Measurements from ENCODE around the gene IGF2.
"Not testable (repeated sequence)": the region's sequence is repeated elsewhere in the genome, so short reads cannot be mapped to it uniquely, and the experiment has no call there.

Gene IGF2

DNA sequence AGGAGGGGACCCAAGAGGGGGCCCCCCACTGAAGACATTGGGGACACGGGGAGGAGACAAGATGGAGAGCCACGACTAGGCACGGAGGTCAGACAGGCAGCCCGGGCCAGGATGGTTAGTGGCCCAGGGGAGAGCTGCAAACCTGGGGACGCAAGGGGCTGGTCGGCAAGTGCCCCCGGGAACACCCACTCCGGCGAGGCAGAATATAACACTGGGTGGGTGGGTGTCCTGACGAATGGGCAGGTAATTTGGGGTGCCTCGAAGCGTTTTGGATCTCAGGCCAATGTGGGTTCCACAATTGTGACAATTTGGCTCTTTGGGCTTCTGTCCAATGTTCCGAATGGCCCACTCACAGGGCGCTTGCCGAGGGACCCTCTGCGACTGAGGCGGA, 9.9 kb downstream of the IGF2 start:
- no peak for DNase-seq
- Histone ChIP-seq H3K36me3 (replicated peaks) (no peaks in the 10 kb centered on the region), H3K27me3 (replicated peaks) (peaks cover 2% of the 10 kb centered on the region), H3K27ac (no peak overlapping the region), H3K4me3 (ENCODE audit: low read depth, low read length) (no peak overlapping the region)
- in situ Hi-C loops (cut with HindIII; ENCODE audit: low pct_ligation_motif_present, low sequenced_read_pairs), result no loop called here
- no peak for TF ChIP-seq CTCF (IDR thresholded peaks at IDR 0.05; ENCODE audit: low read depth, low read length, missing control alignments)

DNA sequence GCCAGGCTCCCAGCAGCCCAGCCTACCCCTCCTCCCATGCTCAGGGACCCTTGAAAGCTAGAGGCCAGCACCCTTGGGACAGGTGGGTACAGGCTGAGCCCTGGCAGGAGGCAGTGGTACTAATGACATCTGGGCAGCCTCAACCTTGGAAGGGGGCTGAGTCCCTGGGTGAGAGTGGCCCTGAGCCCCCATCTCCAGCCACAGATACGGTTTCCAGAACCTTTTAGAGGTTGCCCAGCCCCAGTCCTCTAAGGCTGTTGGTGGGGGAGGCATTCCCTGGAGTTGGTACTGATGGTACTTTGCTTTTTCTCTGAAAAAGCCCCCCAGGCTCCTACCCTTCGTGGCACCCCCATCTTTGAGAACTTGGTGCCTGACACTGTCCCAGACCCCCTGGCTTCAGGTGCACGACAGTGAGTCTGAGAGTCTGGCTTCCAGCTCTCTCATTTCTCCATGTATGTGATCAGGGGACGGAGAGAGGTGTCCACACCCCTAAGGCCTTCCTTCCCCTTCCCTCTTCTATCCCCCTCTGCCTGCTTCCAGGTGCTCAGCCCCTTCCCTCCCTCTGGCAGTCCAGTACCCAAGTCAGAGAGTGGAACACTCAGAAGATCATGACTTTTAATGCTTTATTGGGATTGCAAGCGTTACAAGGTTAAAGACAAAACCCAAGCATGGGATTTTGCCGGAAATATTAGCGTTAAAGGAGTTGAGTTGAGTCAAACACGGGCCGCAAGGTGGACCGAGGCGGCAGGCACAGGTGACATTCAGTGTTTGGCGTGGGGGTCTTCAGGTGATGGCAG, 10.5 kb downstream of the IGF2 start:
- Histone ChIP-seq H3K27me3 (replicated peaks) (no peaks in the 10 kb centered on the region), H3K36me3 (replicated peaks) (no peaks in the 10 kb centered on the region), H3K4me3 (ENCODE audit: low read depth, low read length) (no peak overlapping the region), H3K27ac (no peak overlapping the region)
- no peak for DNase-seq
- in situ Hi-C loops (cut with HindIII; ENCODE audit: low pct_ligation_motif_present, low sequenced_read_pairs), result no loop called here
- no peak for TF ChIP-seq CTCF (IDR thresholded peaks at IDR 0.05; ENCODE audit: low read depth, low read length, missing control alignments)

DNA sequence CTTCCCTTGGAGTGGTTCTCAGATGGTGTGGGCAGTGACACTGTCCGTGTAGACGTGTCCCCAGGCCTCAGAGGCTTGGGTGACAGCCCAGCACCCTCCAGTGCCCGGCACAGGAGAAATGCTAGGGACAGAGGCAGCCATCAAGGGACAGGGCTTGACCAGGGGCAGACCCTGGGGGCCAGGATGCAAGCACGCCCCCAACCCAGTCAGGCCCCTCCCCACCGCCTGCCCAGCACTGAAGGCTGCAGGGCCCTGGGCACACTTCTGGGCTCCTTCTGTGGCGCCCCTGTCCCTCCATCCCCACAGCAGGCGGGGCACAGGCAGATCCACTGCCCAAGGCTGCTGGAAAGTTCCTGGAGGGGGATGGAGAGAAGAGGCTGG, 11.1 kb downstream of the IGF2 start:
- in situ Hi-C loops (cut with HindIII; ENCODE audit: low pct_ligation_motif_present, low sequenced_read_pairs), result no loop called here
- no peaks in the 10 kb centered on the region for H3K27me3 ChIP-seq (replicated peaks)
- no peak overlapping the region for H3K27ac ChIP-seq
- DNase-seq, result no peak
- H3K36me3 ChIP-seq (replicated peaks), result no peaks in the 10 kb centered on the region
- H3K4me3 ChIP-seq (ENCODE audit: low read depth, low read length), result no peak overlapping the region
- no peak for TF ChIP-seq CTCF (IDR thresholded peaks at IDR 0.05; ENCODE audit: low read depth, low read length, missing control alignments)

GRCh38 chr11:2127482-2128129, 11.6 kb downstream of the IGF2 start:
- DNase-seq, result no peak
- H3K36me3 ChIP-seq (replicated peaks), result no peaks in the 10 kb centered on the region
- no peak for TF ChIP-seq CTCF (IDR thresholded peaks at IDR 0.05; ENCODE audit: low read depth, low read length, missing control alignments)
- no peak overlapping the region for H3K4me3 ChIP-seq (ENCODE audit: low read depth, low read length)
- in situ Hi-C loops (cut with HindIII; ENCODE audit: low pct_ligation_motif_present, low sequenced_read_pairs), result no loop called here
- no peaks in the 10 kb centered on the region for H3K27me3 ChIP-seq (replicated peaks)
- no peak overlapping the region for H3K27ac ChIP-seq

- Histone ChIP-seq H3K27ac (no peak overlapping the region), H3K4me3 (ENCODE audit: low read depth, low read length) (no peak overlapping the region), H3K27me3 (replicated peaks) (no peaks in the 10 kb centered on the region), H3K36me3 (replicated peaks) (no peaks in the 10 kb centered on the region)
- no peak for TF ChIP-seq CTCF (IDR thresholded peaks at IDR 0.05; ENCODE audit: low read depth, low read length, missing control alignments)
- in situ Hi-C loops (cut with HindIII; ENCODE audit: low pct_ligation_motif_present, low sequenced_read_pairs), result no loop called here
- no peak for DNase-seq
These were observed 12.6 kb downstream of the IGF2 start for GRCh38 chr11:2126520-2127085.

- in situ Hi-C loops (cut with HindIII; ENCODE audit: low pct_ligation_motif_present, low sequenced_read_pairs); DNase-seq; H3K27me3 ChIP-seq (replicated peaks); H3K27ac ChIP-seq; H3K4me3 ChIP-seq (ENCODE audit: low read depth, low read length); H3K36me3 ChIP-seq (replicated peaks): not testable (repeated sequence)
These were observed 14.3 kb downstream of the IGF2 start for GRCh38 chr11:2124736-2125484.
